Measurements from ENCODE around the gene SAFB. TPM values are rescaled to one million over a fixed set of nuclear protein-coding genes. Genes with fewer than 3 reads are reported as not detected.

Gene SAFB
- total RNA-seq, 1 donor: 33.7 TPM

GRCh38 chr19:5624018-5624663 is 1.3 kb downstream of the SAFB start:
- H4K20me1 ChIP-seq (ENCODE audit: insufficient read depth, low read length): peaks cover 66% of the 10 kb centered on the region
- H3K36me3 ChIP-seq (ENCODE audit: insufficient read depth, low read length): peaks cover 60% of the 10 kb centered on the region
- DNase-seq (ENCODE audit: insufficient read length, low spot score, missing footprints): no peak
- peaks cover 97% of the 10 kb centered on the region for H3K79me2 ChIP-seq (ENCODE audit: insufficient read depth, low read length)
- peaks cover 59% of the 10 kb centered on the region for H3K4me1 ChIP-seq (ENCODE audit: insufficient read depth, low read length)
- peak overlapping the region; percentile 95 for H3K4me2 ChIP-seq (ENCODE audit: insufficient read depth, low read length)
- H3K9me3 ChIP-seq (ENCODE audit: low read depth, low read length): no peaks in the 10 kb centered on the region
- peak overlapping the region; percentile 99 for H3K4me3 ChIP-seq (ENCODE audit: insufficient read depth, low read length)
- H3K27ac ChIP-seq (ENCODE audit: low read depth, low read length): peak overlapping the region; percentile 93
- H3K27me3 ChIP-seq (ENCODE audit: insufficient read depth, low read length): no peaks in the 10 kb centered on the region
- TF ChIP-seq CTCF (IDR thresholded peaks at IDR 0.05; ENCODE audit: extremely low read depth, low read depth, low read length): no peak
- no peak overlapping the region for H2AFZ ChIP-seq (ENCODE audit: low read length)

- no peaks in the 10 kb centered on the region for H3K27me3 ChIP-seq (ENCODE audit: insufficient read depth, low read length)
- peak overlapping the region; percentile 99 for H3K4me3 ChIP-seq (ENCODE audit: insufficient read depth, low read length)
- TF ChIP-seq CTCF (IDR thresholded peaks at IDR 0.05; ENCODE audit: extremely low read depth, low read depth, low read length): no peak
- peak overlapping the region; percentile 95 for H3K4me2 ChIP-seq (ENCODE audit: insufficient read depth, low read length)
- peaks cover 63% of the 10 kb centered on the region for H3K36me3 ChIP-seq (ENCODE audit: insufficient read depth, low read length)
- H3K4me1 ChIP-seq (ENCODE audit: insufficient read depth, low read length): peaks cover 60% of the 10 kb centered on the region
- no peak overlapping the region for H2AFZ ChIP-seq (ENCODE audit: low read length)
- no peaks in the 10 kb centered on the region for H3K9me3 ChIP-seq (ENCODE audit: low read depth, low read length)
- H3K27ac ChIP-seq (ENCODE audit: low read depth, low read length): peak overlapping the region; percentile 93
- peaks cover 97% of the 10 kb centered on the region for H3K79me2 ChIP-seq (ENCODE audit: insufficient read depth, low read length)
- no peak for DNase-seq (ENCODE audit: insufficient read length, low spot score, missing footprints)
- H4K20me1 ChIP-seq (ENCODE audit: insufficient read depth, low read length): peaks cover 69% of the 10 kb centered on the region
Measured at GRCh38 chr19:5624741-5625278, 1.9 kb downstream of the SAFB start.

GRCh38 chr19:5625641-5626040 is 2.8 kb downstream of the SAFB start:
- Histone ChIP-seq H3K9me3 (ENCODE audit: low read depth, low read length) (no peaks in the 10 kb centered on the region), H3K27ac (ENCODE audit: low read depth, low read length) (peak overlapping the region; percentile 93), H4K20me1 (ENCODE audit: insufficient read depth, low read length) (peaks cover 72% of the 10 kb centered on the region), H3K27me3 (ENCODE audit: insufficient read depth, low read length) (no peaks in the 10 kb centered on the region), H3K4me2 (ENCODE audit: insufficient read depth, low read length) (peak overlapping the region; percentile 95), H3K4me1 (ENCODE audit: insufficient read depth, low read length) (peaks cover 56% of the 10 kb centered on the region), H3K4me3 (ENCODE audit: insufficient read depth, low read length) (peak overlapping the region; percentile 99), H3K79me2 (ENCODE audit: insufficient read depth, low read length) (peaks cover 97% of the 10 kb centered on the region), H3K36me3 (ENCODE audit: insufficient read depth, low read length) (peaks cover 60% of the 10 kb centered on the region), H2AFZ (ENCODE audit: low read length) (no peak overlapping the region)
- DNase-seq (ENCODE audit: insufficient read length, low spot score, missing footprints): no peak
- TF ChIP-seq CTCF (IDR thresholded peaks at IDR 0.05; ENCODE audit: extremely low read depth, low read depth, low read length): no peak

- Histone ChIP-seq H3K36me3 (ENCODE audit: insufficient read depth, low read length) (peaks cover 55% of the 10 kb centered on the region), H3K4me3 (ENCODE audit: insufficient read depth, low read length) (no peak overlapping the region), H3K9me3 (ENCODE audit: low read depth, low read length) (no peaks in the 10 kb centered on the region), H3K27ac (ENCODE audit: low read depth, low read length) (peak overlapping the region; percentile 19), H3K4me2 (ENCODE audit: insufficient read depth, low read length) (peak overlapping the region; percentile 9), H3K79me2 (ENCODE audit: insufficient read depth, low read length) (peaks cover 97% of the 10 kb centered on the region), H3K27me3 (ENCODE audit: insufficient read depth, low read length) (no peaks in the 10 kb centered on the region), H3K4me1 (ENCODE audit: insufficient read depth, low read length) (peaks cover 56% of the 10 kb centered on the region), H2AFZ (ENCODE audit: low read length) (no peak overlapping the region), H4K20me1 (ENCODE audit: insufficient read depth, low read length) (peaks cover 73% of the 10 kb centered on the region)
- TF ChIP-seq CTCF (IDR thresholded peaks at IDR 0.05; ENCODE audit: extremely low read depth, low read depth, low read length): no peak
- no peak for DNase-seq (ENCODE audit: insufficient read length, low spot score, missing footprints)
Measured at GRCh38 chr19:5627395-5627904, 4.6 kb downstream of the SAFB start.

Data from osteoblast (primary cell).